GM23338 (cell line): ENCODE measurements around the gene CFB. TPM values are rescaled to one million over a fixed set of nuclear protein-coding genes. Genes with fewer than 3 reads are reported as not detected.

ENCODE experiments used
- ATAC-seq: fragments of 200-7000 bp; cut with Tn5 transposase; 3 replicates; pipeline ENCODE4 v1.9.1; 2020
- DNase-seq: peaks from one replicate; pipeline ENCODE4 v3.0.0-alpha.2; 2015; ENCODE audit warnings: low spot score
- H2AFZ ChIP-seq: fragments of 200-600 bp; sonication (generic); 2 replicates; pipeline ENCODE4 v1.8.0; 2016; ENCODE audit warnings: antibody characterized with exemption, mild to moderate bottlenecking, moderate library complexity
- H3F3A ChIP-seq: fragments of 200-600 bp; sonication (generic); replicated peaks from 2 replicates; pipeline ENCODE4 v1.8.0; 2017; ENCODE audit warnings: antibody characterized with exemption, mixed run types, low read depth
- H3K27ac ChIP-seq: fragments of 200-600 bp; sonication (generic); 2 replicates; pipeline ENCODE4 v1.6.1; 2016; ENCODE audit warnings: low read depth
- H3K27me3 ChIP-seq: fragments of 200-600 bp; sonication (generic); 2 replicates; pipeline ENCODE4 v1.8.0; 2016; ENCODE audit warnings: mild to moderate bottlenecking, mixed run types, moderate library complexity; ENCODE audit not compliant: insufficient read depth
- H3K36me3 ChIP-seq: fragments of 200-600 bp; sonication (generic); 2 replicates; pipeline ENCODE4 v1.8.0; 2016; ENCODE audit warnings: mild to moderate bottlenecking; ENCODE audit not compliant: insufficient read depth
- H3K4me1 ChIP-seq: fragments of 200-600 bp; sonication (generic); 2 replicates; pipeline ENCODE4 v1.8.0; 2016; ENCODE audit warnings: mild to moderate bottlenecking, moderate library complexity; ENCODE audit not compliant: insufficient read depth
- H3K4me2 ChIP-seq: fragments of 200-600 bp; sonication (generic); 2 replicates; pipeline ENCODE4 v1.7.1; 2017; ENCODE audit warnings: mixed run types
- H3K4me3 ChIP-seq: fragments of 200-600 bp; sonication (generic); 2 replicates; pipeline ENCODE4 v1.6.1; 2016; ENCODE audit warnings: mixed run types
- H3K79me2 ChIP-seq: fragments of 200-600 bp; sonication (generic); replicated peaks from 2 replicates; pipeline ENCODE4 v1.8.0; 2017; ENCODE audit warnings: mild to moderate bottlenecking; ENCODE audit not compliant: insufficient read depth
- H3K9me2 ChIP-seq: fragments of 200-600 bp; sonication (generic); 2 replicates; pipeline ENCODE4 v1.8.0; 2017; ENCODE audit not compliant: insufficient read depth
- H4K20me1 ChIP-seq: fragments of 200-600 bp; sonication (generic); replicated peaks from 2 replicates; pipeline ENCODE4 v1.8.0; 2017; ENCODE audit warnings: mild to moderate bottlenecking; ENCODE audit not compliant: insufficient read depth
- H3K27ac Mint-ChIP-seq: 2 replicates; pipeline ENCODE4 v1.8.0; 2020; ENCODE audit warnings: inconsistent platforms, mild to moderate bottlenecking, moderate library complexity, mixed read lengths
- H3K27me3 Mint-ChIP-seq: 3 replicates; pipeline ENCODE4 v1.8.0; 2022; ENCODE audit warnings: low read depth, mild to moderate bottlenecking, moderate library complexity, mixed read lengths, inconsistent platforms; ENCODE audit not compliant: insufficient read depth, poor library complexity
- H3K36me3 Mint-ChIP-seq: 3 replicates; pipeline ENCODE4 v1.8.0; 2021; ENCODE audit warnings: low read depth, mild to moderate bottlenecking, inconsistent platforms, moderate library complexity, mixed read lengths
- H3K4me1 Mint-ChIP-seq: 3 replicates; pipeline ENCODE4 v1.8.0; 2020; ENCODE audit warnings: mild to moderate bottlenecking, inconsistent platforms, mixed read lengths
- H3K4me3 Mint-ChIP-seq: 3 replicates; pipeline ENCODE4 v1.8.0; 2021; ENCODE audit warnings: moderate library complexity, mild to moderate bottlenecking, inconsistent platforms, mixed read lengths
- H3K9me3 Mint-ChIP-seq: 3 replicates; pipeline ENCODE4 v1.8.0; 2020; ENCODE audit warnings: moderate library complexity, mild to moderate bottlenecking, inconsistent platforms, mixed read lengths
- CREB1 ChIP-seq: fragments of 250-450 bp; sonication (Bioruptor Pico); IDR thresholded peaks from 2 replicates; pipeline ENCODE4 v1.5.0; 2020; ENCODE audit warnings: low read depth, mild to moderate bottlenecking, moderate library complexity
- CTCF ChIP-seq, 2 experiments: fragments of 200-600 bp in 1 of 2; sonication (generic) in 1 of 2; conservative IDR thresholded peaks; 2 replicates each; pipeline versions ENCODE4 v1.5.1 to v1.6.1; 2016 to 2017; ENCODE audit warnings: antibody characterized with exemption in 2 of 2, low read depth in 2 of 2, mild to moderate bottlenecking in 2 of 2, moderate library complexity in 1 of 2
- ETS1 ChIP-seq: IDR thresholded peaks from 2 replicates; pipeline ENCODE4 v1.6.1; 2016; ENCODE audit warnings: antibody characterized with exemption
- EZH2 ChIP-seq: fragments of 200-600 bp; sonication (generic); IDR thresholded peaks from one replicate; pipeline ENCODE4 v1.8.0; 2017; ENCODE audit warnings: antibody characterized with exemption, mild to moderate bottlenecking, low read depth; ENCODE audit not compliant: unreplicated experiment
- EZH2phosphoT487 ChIP-seq: fragments of 200-600 bp; sonication (generic); IDR thresholded peaks from one replicate; pipeline ENCODE4 v1.8.1; 2018; ENCODE audit warnings: antibody characterized with exemption; ENCODE audit not compliant: unreplicated experiment
- JUNB ChIP-seq: IDR thresholded peaks from one replicate; pipeline ENCODE4 v1.6.1; 2016; ENCODE audit warnings: antibody characterized with exemption; ENCODE audit not compliant: unreplicated experiment
- NANOG ChIP-seq: IDR thresholded peaks from 2 replicates; pipeline ENCODE4 v1.6.1; 2016; ENCODE audit warnings: antibody characterized with exemption, borderline replicate concordance
- POLR2AphosphoS5 ChIP-seq: IDR thresholded peaks from 2 replicates; pipeline ENCODE4 v1.6.1; 2016; ENCODE audit warnings: antibody characterized with exemption, low read depth
- REST ChIP-seq: IDR thresholded peaks from one replicate; pipeline ENCODE4 v1.6.1; 2018; ENCODE audit warnings: antibody characterized with exemption; ENCODE audit not compliant: unreplicated experiment
- STAT1 ChIP-seq: IDR thresholded peaks from one replicate; pipeline ENCODE4 v1.6.1; 2016; ENCODE audit warnings: antibody characterized with exemption; ENCODE audit not compliant: unreplicated experiment
- ZNF114 ChIP-seq: fragments of 250-450 bp; sonication (Bioruptor Pico); IDR thresholded peaks from 2 replicates; pipeline ENCODE4 v1.5.0; 2020; ENCODE audit warnings: mild to moderate bottlenecking, moderate library complexity
- ZNF331 ChIP-seq: fragments of 250-450 bp; sonication (Bioruptor Pico); IDR thresholded peaks from 2 replicates; pipeline ENCODE4 v1.5.0; 2020; ENCODE audit warnings: low read depth, mild to moderate bottlenecking, moderate library complexity
- ZNF462 ChIP-seq: fragments of 250-450 bp; sonication (Bioruptor Pico); IDR thresholded peaks from 2 replicates; pipeline ENCODE4 v1.5.0; 2020; ENCODE audit warnings: mild to moderate bottlenecking, moderate library complexity
- polyA plus RNA-seq: library from polyadenylated mRNA; unstranded; fragments of >200 nt; fragmentation: Nextera tagmentation; extraction: Ambion mirVana; gene quantifications from 2 replicates; pipeline ENCODE4 v1.2.1, GENCODE V29; 2016
- total RNA-seq: library from RNA; depleted of rRNA; stranded (reverse); fragments of >200 nt; shearing (Covaris generic); gene quantifications from 2 replicates; pipeline ENCODE4 v1.2.3, GENCODE V29; 2014

CFB gene
- total and polyA plus RNA-seq, 2 experiments from 2014 or later: 0.86 TPM; not detected in 1

- no peak for ATAC-seq
- Histone ChIP-seq H2AFZ (no peak overlapping the region), H3K27ac (no peak overlapping the region), H3K36me3 (peaks cover 6% of the 10 kb centered on the region; the same call in 1 of the 2 replicates), H3K4me3 (no peak overlapping the region), H3K27me3 (no peaks in the 10 kb centered on the region), H3K9me2 (no peaks in the 10 kb centered on the region), H3K4me2 (no peak overlapping the region), H4K20me1 (no peaks in the 10 kb centered on the region; the same call in 1 of the 2 replicates), H3K4me1 (no peaks in the 10 kb centered on the region), H3F3A (0 out of 2 replicates have a peak, but pooled peaks cover 6% of the 10 kb centered on the region), H3K79me2 (no peaks in the 10 kb centered on the region)
- H3K36me3 Mint-ChIP-seq: peaks cover 17% of the 10 kb centered on the region
- H3K4me1 Mint-ChIP-seq: no peaks in the 10 kb centered on the region; the same call in 1 of the 3 replicates
- peaks cover 19% of the 10 kb centered on the region for H3K27me3 Mint-ChIP-seq
- H3K4me3 Mint-ChIP-seq: no peak overlapping the region
- H3K9me3 Mint-ChIP-seq: peaks cover 3% of the 10 kb centered on the region; the same call in 1 of the 3 replicates
- TF ChIP-seq ETS1 (no peak), STAT1 (no peak), JUNB (no peak), ZNF114 (CRISPR knock-in tag) (no peak), NANOG (no peak), REST (no peak), EZH2 (no peak), EZH2phosphoT487 (no peak), CREB1 (CRISPR knock-in tag) (no peak), POLR2AphosphoS5 (no peak), ZNF331 (CRISPR knock-in tag) (no peak), CTCF (conservative IDR thresholded peaks at IDR 0.05; ENCODE audit: low read depth in 2 of 2) (no peak), ZNF462 (CRISPR knock-in tag) (no peak)
- DNase-seq: no peak
- H3K27ac Mint-ChIP-seq: no peak overlapping the region
These were observed 3.0 kb downstream of the CFB start for GRCh38 chr6:31948753-31949413.
